GM12801 (cell line): ENCODE data around the gene PER2.

ENCODE experiments used
- CTCF ChIP-seq: IDR thresholded peaks from one replicate; pipeline ENCODE4 v1.5.1; 2011; ENCODE audit warnings: control low read depth; ENCODE audit not compliant: insufficient read length; ENCODE audit errors: extremely low read depth

Gene PER2

GRCh38 chr2:238263204-238264071 lies 25.0 kb downstream of the PER2 start:
- TF ChIP-seq CTCF = no peak

- no peak for TF ChIP-seq CTCF
Observed at GRCh38 chr2:238262496-238263122, 25.8 kb downstream of the PER2 start.

- TF ChIP-seq CTCF = no peak
Observed at GRCh38 chr2:238261718-238262375, 26.6 kb downstream of the PER2 start.

GRCh38 chr2:238260883-238261282 lies 27.5 kb downstream of the PER2 start:
- no peak for TF ChIP-seq CTCF

GRCh38 chr2:238259061-238260020 lies 29.1 kb downstream of the PER2 start:
- no peak for TF ChIP-seq CTCF

GRCh38 chr2:238257786-238258700 lies 30.4 kb downstream of the PER2 start:
- TF ChIP-seq CTCF = no peak
